ENCODE measurements around the gene TLCD5.

TLCD5 gene

DNA sequence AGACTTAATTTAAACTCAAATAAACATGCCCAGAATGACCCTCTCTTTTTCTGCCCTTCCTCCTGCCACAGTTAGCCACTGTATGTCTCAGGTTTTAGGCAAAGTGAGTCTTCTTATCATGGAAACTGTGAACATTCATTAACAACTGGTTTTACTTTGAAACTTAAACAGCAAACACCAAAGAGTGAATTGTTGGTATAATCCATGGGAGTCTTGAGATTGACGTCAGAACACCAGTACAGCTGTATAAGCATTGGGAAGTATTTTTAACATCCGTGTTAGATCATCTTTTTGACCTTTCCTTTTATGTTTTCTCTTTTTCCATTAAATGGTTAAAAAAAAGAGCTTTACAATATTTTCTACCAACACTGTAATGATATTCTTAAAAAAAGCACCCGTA is 50.0 kb downstream of the TLCD5 start:
- TF ChIP-seq, protein P1, sequence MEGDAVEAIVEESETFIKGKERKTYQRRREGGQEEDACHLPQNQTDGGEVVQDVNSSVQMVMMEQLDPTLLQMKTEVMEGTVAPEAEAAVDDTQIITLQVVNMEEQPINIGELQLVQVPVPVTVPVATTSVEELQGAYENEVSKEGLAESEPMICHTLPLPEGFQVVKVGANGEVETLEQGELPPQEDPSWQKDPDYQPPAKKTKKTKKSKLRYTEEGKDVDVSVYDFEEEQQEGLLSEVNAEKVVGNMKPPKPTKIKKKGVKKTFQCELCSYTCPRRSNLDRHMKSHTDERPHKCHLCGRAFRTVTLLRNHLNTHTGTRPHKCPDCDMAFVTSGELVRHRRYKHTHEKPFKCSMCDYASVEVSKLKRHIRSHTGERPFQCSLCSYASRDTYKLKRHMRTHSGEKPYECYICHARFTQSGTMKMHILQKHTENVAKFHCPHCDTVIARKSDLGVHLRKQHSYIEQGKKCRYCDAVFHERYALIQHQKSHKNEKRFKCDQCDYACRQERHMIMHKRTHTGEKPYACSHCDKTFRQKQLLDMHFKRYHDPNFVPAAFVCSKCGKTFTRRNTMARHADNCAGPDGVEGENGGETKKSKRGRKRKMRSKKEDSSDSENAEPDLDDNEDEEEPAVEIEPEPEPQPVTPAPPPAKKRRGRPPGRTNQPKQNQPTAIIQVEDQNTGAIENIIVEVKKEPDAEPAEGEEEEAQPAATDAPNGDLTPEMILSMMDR (IDR thresholded peaks at IDR 0.05; ENCODE audit: low read depth, low read length, missing control alignments), result no peak
- no peak overlapping the region for H3K4me3 ChIP-seq (ENCODE audit: low read depth, low read length)
- DNase-seq (ENCODE audit: low read depth), result no peak

DNA sequence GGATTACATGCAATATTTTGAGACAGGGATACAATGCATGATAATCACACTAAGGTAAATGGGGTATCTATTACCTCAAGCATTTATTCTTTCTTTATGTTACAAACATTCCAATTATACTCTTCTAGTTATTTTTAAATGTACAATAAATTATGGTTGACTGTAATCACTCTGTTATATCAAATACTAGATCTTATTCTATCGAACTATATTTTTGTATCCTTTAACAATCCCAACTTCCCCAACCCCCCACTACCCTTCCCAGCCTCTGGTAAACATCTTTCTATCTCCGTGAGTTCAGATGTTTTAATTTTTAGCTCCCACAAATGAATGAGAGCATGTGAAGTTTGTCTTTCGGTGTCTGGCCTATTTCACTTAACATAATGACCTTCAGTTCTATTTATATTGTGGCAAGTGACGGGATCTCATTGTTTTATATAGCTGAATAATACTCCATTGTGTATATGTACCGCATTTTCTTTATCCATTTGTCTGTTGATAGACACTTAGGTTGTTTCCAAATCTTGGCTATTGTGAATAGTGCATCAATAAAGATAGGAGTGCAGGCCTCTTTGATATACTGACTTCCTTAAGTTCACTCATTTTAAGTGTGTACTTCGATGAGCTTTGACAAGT is 51.6 kb downstream of the TLCD5 start:
- no peak overlapping the region for H3K4me3 ChIP-seq (ENCODE audit: low read depth, low read length)
- TF ChIP-seq, protein P1 (IDR thresholded peaks at IDR 0.05; ENCODE audit: low read depth, low read length, missing control alignments), result no peak
- no peak for DNase-seq (ENCODE audit: low read depth)

DNA sequence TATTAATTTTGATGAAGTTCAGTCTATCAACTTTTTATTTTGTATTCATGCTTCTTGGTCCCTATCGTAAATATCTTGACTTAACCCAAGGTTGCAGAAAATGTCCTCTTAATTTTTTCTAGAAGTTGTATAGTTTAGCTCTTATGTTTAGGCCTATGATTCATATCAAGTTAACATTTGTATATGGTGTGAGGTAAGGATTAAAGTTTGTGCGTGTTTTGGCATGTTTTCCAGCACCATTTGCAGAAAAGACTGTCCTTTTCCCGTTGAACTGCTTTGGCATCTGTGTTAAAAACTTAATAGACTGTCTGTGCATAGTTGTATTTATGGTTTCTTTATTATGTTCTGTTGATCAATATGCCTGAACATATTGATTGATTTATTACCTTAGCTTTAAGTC is 53.4 kb downstream of the TLCD5 start:
- TF ChIP-seq, protein P1 (IDR thresholded peaks at IDR 0.05; ENCODE audit: low read depth, low read length, missing control alignments), result no peak
- DNase-seq (ENCODE audit: low read depth), result no peak
- no peak overlapping the region for H3K4me3 ChIP-seq (ENCODE audit: low read depth, low read length)

DNA sequence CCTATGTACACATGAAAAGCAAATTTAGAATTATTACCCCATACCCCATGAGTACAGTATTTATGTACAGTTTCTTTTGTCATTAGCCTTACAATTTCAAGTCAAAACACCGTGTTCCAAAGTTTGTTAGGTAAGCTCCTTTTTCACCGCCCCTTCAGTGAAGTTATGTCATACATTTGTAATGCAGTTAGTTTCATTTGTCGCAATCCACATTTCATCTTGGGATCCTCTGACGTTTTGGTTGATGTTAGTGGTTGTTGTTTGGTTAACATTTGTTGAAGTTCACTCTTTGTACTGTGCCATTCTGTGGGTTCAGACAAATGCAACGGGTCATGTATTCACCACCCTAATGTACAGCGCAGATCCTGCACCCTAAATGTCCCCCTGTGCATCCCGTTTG is 56.3 kb downstream of the TLCD5 start:
- DNase-seq (ENCODE audit: low read depth), result no peak
- H3K4me3 ChIP-seq (ENCODE audit: low read depth, low read length), result no peak overlapping the region
- TF ChIP-seq, protein P1 (IDR thresholded peaks at IDR 0.05; ENCODE audit: low read depth, low read length, missing control alignments), result no peak

All from GM12864 (cell line).